ENCODE results near the gene NDFIP2. TPM values are rescaled to one million over a fixed set of nuclear protein-coding genes. Genes with fewer than 3 reads are reported as not detected.

The NDFIP2 gene
- polyA plus RNA-seq, 1 of the 3 experiments (the other 2 are of a cell fraction), result 21.4 TPM

- H3K4me3 ChIP-seq (ENCODE audit: low read depth in 2 of 2, low read length in 1 of 2), result no peak overlapping the region
Observed at GRCh38 chr13:79496188-79496587, 15.2 kb downstream of the NDFIP2 start.

GRCh38 chr13:79497064-79497463 lies 16.1 kb downstream of the NDFIP2 start:
- peaks cover 75% of the 10 kb centered on the region for H3K79me2 ChIP-seq (ENCODE audit: insufficient read depth)
- CTCF ChIA-PET, result no interaction called here
- 100% methylated on average over 1 of the region's 1 CpG for WGBS (ENCODE audit: low lambda C conversion rate)
- TF ChIP-seq RXRA (IDR thresholded peaks at IDR 0.05; ENCODE audit: borderline replicate concordance, low read depth) (no peak), TAF1 (IDR thresholded peaks at IDR 0.05; ENCODE audit: borderline replicate concordance, low read depth, low read length) (no peak), RFX5 (IDR thresholded peaks at IDR 0.05; ENCODE audit: low read length) (no peak), JUND (IDR thresholded peaks at IDR 0.05) (no peak), NFIC (IDR thresholded peaks at IDR 0.05; ENCODE audit: borderline replicate concordance) (no peak), USF1 (IDR thresholded peaks at IDR 0.05; ENCODE audit: borderline replicate concordance, low read depth) (no peak), CHD2 (IDR thresholded peaks at IDR 0.05; ENCODE audit: low read length, partially characterized antibody) (no peak), MXI1 (IDR thresholded peaks at IDR 0.05; ENCODE audit: low read depth, low read length) (no peak), EZH2phosphoT487 (IDR thresholded peaks at IDR 0.05; ENCODE audit: borderline replicate concordance, low read depth) (no peak), ZBTB33 (IDR thresholded peaks at IDR 0.05; ENCODE audit: borderline replicate concordance, low read depth) (no peak)

More at GRCh38 chr13:79496188-79496587, 15.2 kb downstream of the NDFIP2 start:
- H4K20me1 ChIP-seq (ENCODE audit: insufficient read depth), result peaks cover 22% of the 10 kb centered on the region; the same call in 1 of the 2 replicates
- H3K9ac ChIP-seq, result no peak overlapping the region
- H3K79me2 ChIP-seq (ENCODE audit: insufficient read depth), result peaks cover 80% of the 10 kb centered on the region
- WGBS (ENCODE audit: low lambda C conversion rate), result 89% methylated on average over 1 of the region's 1 CpG
- TF ChIP-seq EP300 (IDR thresholded peaks at IDR 0.05; ENCODE audit: borderline replicate concordance in 1 of 2, low read depth in 1 of 2, low read length in 1 of 2) (no peak), FOXJ3 (CRISPR knock-in tag; IDR thresholded peaks at IDR 0.05) (no peak), TCF12 (IDR thresholded peaks at IDR 0.05) (no peak), RCOR1 (IDR thresholded peaks at IDR 0.05; ENCODE audit: low read length) (no peak), NFIC (IDR thresholded peaks at IDR 0.05; ENCODE audit: borderline replicate concordance) (no peak), EZH2phosphoT487 (IDR thresholded peaks at IDR 0.05; ENCODE audit: borderline replicate concordance, low read depth) (no peak), YY1 (IDR thresholded peaks at IDR 0.05; ENCODE audit: low read depth) (no peak), RFX5 (IDR thresholded peaks at IDR 0.05; ENCODE audit: low read length) (no peak), CTCF (IDR thresholded peaks at IDR 0.05) (no peak), MEF2A (IDR thresholded peaks at IDR 0.05; ENCODE audit: borderline replicate concordance, low read depth) (no peak), MAX (IDR thresholded peaks at IDR 0.05; ENCODE audit: low read depth) (no peak), RXRA (IDR thresholded peaks at IDR 0.05; ENCODE audit: borderline replicate concordance, low read depth) (no peak), IRF3 (IDR thresholded peaks at IDR 0.05; ENCODE audit: low read depth, low read length) (no peak), FOSL2 (IDR thresholded peaks at IDR 0.05; ENCODE audit: borderline replicate concordance, low read depth) (no peak)
- no peaks in the 10 kb centered on the region for H3K9me2 ChIP-seq
- no peak overlapping the region for H3K27ac ChIP-seq (ENCODE audit: low read depth in 2 of 2, low read length in 1 of 2)
- peaks cover 7% of the 10 kb centered on the region for H3F3A ChIP-seq (replicated peaks; ENCODE audit: insufficient read depth)
- no peak for DNase-seq
- no peak overlapping the region for H3K4me2 ChIP-seq
- H3K4me1 ChIP-seq (ENCODE audit: control insufficient read depth in 1 of 2, insufficient read depth in 2 of 2, low read depth in 1 of 2, low read length in 1 of 2), result no peaks in the 10 kb centered on the region; a peak in 1 of 4 replicates
- H3K36me3 ChIP-seq (replicated peaks in 1 of 2; ENCODE audit: control insufficient read depth in 1 of 2, insufficient read depth in 2 of 2, low read length in 1 of 2), result peaks cover 0 to 10% of the 10 kb centered on the region in 2 experiments
- CTCF ChIA-PET, result no interaction called here
- no peaks in the 10 kb centered on the region for H3K27me3 ChIP-seq (ENCODE audit: insufficient read depth)
- POLR2A ChIA-PET, result no interaction called here
- no peak overlapping the region for H2AFZ ChIP-seq (ENCODE audit: low read depth)
- H3K9me3 ChIP-seq, result no peaks in the 10 kb centered on the region

More at GRCh38 chr13:79497064-79497463, 16.1 kb downstream of the NDFIP2 start:
- H3K4me2 ChIP-seq, result no peak overlapping the region
- H3F3A ChIP-seq (replicated peaks; ENCODE audit: insufficient read depth), result peaks cover 4% of the 10 kb centered on the region
- no peaks in the 10 kb centered on the region; a peak in 1 of 4 replicates for H3K4me1 ChIP-seq (ENCODE audit: control insufficient read depth in 1 of 2, insufficient read depth in 2 of 2, low read depth in 1 of 2, low read length in 1 of 2)
- peaks cover 22% of the 10 kb centered on the region; the same call in 1 of the 2 replicates for H4K20me1 ChIP-seq (ENCODE audit: insufficient read depth)
- H3K9me3 ChIP-seq, result no peaks in the 10 kb centered on the region
- no peak for DNase-seq
- no peaks in the 10 kb centered on the region for H3K9me2 ChIP-seq
- H2AFZ ChIP-seq (ENCODE audit: low read depth), result no peak overlapping the region
- H3K27me3 ChIP-seq (ENCODE audit: insufficient read depth), result no peaks in the 10 kb centered on the region
- peaks cover 0 to 10% of the 10 kb centered on the region in 2 experiments for H3K36me3 ChIP-seq (replicated peaks in 1 of 2; ENCODE audit: control insufficient read depth in 1 of 2, insufficient read depth in 2 of 2, low read length in 1 of 2)
- POLR2A ChIA-PET, result no interaction called here
- no peak overlapping the region for H3K4me3 ChIP-seq (ENCODE audit: low read depth in 2 of 2, low read length in 1 of 2)
- no peak overlapping the region for H3K27ac ChIP-seq (ENCODE audit: low read depth in 2 of 2, low read length in 1 of 2)
- no peak overlapping the region for H3K9ac ChIP-seq
